HG03103 (cell line): ENCODE data around the gene ERG.

Source experiments
- ATAC-seq: cut with Tn5 transposase; IDR thresholded peaks from one replicate; pipeline ENCODE4 v1.9.1; 2021; ENCODE audit warnings: low read depth; ENCODE audit not compliant: unreplicated experiment

The ERG gene

DNA sequence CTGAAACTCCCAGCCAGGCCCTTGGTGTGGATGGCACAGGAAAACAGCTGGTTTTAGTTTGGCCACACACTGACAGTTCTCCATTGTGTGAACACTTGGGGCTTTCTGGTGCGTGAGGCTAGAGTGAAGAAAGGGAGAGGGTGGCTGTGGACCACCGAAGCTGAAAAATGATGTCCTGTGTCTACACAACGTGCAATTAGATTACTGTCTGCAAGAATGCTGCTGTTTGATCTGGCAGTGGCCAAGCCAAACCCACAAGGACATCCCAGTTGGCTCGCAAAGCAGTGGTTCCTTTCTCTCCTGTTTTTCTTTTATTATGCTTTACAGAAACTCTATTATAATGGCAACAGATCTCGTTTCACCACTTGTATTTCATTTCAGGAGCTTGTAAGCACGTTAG lies 58.9 kb downstream of the ERG start:
- ATAC-seq: no peak

DNA sequence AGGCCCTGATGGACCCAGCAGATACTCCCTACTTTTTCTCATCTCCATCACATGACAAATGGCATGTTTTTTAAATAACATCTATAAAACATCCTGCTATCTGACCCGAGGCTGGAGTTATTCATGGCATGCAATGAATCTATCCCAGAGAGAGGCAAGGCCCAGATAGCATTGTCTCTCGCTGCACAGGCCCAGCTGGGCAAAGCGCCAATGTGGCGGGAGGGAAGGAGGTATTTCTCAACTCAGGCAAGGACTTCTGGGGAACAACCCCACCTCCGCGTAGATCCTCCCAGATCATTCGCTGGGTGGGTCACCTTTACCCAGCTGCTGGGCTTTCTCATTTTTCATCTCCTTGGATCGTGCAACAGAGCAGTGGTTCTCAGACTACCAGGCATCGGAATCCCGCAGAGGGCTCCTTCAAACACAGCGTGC lies 59.8 kb downstream of the ERG start:
- ATAC-seq: no peak

DNA sequence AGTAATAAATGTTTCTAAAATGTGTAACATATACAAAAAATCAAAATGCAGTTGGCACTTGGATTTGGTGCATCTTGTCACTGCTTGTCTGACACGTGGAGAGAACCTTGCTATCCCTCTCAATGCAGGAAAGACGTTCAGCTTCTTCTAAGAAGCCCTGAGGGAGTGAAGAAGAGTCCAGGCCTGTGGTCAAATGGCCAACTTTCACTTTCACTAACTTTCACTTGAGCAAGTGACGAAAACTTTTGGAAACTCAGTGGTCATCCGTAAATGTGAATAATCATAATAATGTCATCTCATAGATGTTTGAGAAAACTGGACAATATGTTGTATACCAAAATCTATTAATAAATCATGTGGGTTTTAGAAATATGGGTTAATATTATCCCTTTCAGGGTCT lies 61.9 kb downstream of the ERG start:
- no peak for ATAC-seq

DNA sequence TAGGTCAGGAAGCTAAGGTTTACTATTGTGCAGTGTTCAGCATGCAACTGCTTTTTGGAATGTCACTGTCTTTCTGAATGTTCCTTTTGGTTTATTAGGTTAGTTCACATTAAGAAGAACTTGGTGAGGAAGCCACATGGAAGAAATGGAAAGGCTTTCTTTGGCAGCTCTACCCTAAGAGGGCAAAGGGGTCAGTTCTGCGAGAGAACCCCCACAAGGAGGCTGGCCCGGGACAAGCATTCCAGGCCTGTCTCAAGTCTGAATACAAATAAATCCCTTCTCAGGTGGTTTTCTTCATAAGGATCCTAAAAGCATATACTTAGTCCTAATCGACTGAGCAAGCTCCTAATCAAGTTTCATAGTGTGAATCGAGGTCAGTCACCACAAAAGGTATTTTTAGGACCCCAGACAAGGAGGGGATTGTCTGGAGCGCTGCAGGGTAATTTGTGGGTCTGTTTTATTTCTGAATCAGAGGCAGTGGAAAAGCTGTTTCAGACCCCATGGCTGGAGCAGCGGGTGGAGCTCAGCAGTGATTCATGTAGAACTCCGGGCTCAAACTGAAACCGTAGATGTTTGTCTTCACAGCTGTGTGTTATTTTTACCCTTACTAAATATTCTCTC lies 63.3 kb downstream of the ERG start:
- no peak for ATAC-seq

DNA sequence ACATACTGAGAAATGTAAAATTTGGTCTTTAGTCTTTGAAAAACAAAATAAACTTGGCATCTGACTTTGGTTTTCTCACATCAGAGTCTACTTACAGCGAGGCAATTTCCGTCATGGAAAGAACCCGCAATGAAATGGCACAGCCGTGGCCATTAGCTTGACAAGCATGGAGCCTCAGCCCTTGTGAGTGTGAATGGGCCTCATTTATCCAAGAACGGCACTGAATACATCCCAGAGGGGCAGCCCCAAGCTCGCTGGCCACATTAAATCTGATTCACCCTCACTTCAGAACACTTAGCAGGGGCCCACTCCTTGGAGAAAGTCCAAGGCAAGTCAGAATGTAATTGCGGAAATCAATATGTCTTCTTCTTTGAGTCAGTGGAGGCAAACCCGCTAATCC lies 64.8 kb downstream of the ERG start:
- ATAC-seq: no peak

DNA sequence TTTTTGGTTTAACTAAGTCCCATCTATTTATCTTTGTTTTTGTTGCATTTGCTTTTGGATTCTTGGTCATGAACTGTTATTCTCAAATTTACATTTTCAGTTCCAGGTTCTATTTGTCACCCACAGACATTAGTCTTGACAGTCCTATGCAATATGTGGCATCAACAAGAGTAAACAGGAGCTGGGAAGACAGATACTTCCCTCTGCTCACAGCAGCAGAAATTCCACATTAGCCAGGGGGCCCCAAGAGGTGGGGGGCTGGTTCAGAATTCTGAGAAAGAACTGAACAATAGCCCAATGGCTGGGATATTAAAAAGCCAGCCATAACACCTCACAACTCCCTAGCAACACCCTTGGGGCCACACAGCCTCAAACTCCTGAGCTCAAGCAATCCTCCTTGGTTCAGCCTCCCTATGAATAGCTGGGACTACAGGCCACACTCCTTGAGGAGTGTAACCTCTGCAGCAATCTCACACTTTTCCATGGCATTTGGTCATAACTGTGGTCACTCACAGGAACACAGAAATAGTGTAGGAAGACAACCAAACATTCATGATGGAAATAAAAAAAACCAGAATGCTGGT lies 67.8 kb downstream of the ERG start:
- ATAC-seq: no peak

DNA sequence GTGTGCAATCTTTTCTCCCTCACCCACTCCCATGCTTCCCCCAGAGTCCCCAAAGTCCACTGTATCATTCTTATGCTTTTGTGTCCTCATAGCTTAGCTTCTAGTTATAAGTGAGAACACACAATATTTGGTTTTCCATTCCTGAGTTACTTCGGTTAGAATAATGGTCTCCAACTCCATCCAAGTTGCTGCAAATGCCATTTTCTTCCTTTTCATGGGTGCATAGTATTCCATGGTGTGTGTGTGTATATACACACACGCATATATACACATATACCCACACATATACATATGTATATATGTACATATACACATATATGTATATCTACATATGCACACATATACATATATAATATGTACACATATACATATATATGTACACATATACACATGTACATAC lies 69.3 kb downstream of the ERG start:
- no peak for ATAC-seq

DNA sequence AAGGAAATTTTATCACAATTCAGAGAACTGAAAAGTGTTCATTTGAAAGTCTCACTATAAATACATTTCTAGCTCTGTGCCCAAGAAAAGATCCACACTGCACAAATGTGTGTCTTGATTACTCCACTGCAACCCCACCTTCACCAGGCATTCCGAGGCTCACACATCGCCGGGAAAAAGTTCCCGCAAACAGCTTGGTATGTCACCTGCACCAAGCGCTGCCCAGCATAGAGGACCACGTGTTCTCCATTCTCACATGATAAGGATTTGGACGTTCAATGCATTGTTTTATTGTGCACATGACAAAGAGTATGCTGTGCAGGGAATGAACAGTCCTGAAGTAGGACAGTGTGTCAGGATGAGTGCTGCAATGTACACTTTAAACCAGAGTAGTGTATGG lies 70.1 kb downstream of the ERG start:
- no peak for ATAC-seq

DNA sequence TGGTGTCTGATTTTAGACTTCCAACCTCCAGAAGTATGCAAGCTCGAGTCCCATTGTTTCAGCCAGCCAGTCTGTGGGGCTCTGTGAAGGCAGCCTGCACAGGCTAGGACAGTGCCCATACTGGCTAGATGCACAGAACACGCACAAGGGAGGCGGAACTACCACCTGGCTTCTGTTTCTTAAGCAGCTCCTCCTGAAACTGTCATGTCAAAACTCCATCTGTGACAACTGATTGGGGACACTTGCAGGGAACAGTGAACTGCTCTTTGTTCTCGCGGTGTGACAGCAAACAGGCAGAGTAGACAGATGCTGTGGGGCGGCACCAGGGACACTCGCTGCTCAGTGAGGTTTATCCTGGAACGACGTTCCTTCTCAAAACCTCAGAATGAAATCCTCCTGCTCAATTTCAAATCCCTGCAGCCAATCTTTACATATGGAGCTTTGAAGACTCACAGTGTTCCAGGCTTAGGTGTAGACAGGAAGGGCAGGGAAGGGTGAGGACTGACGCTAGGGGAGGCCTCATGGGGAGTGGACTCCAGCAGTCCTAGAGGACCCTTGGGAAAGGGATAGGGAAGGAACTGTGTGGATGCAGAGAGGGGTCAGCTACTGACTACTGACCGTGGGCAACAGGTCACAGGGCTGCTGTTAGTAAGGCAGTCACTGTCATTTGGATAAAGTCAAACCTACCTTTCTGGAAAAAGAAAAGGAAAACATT lies 73.8 kb downstream of the ERG start:
- ATAC-seq: no peak

DNA sequence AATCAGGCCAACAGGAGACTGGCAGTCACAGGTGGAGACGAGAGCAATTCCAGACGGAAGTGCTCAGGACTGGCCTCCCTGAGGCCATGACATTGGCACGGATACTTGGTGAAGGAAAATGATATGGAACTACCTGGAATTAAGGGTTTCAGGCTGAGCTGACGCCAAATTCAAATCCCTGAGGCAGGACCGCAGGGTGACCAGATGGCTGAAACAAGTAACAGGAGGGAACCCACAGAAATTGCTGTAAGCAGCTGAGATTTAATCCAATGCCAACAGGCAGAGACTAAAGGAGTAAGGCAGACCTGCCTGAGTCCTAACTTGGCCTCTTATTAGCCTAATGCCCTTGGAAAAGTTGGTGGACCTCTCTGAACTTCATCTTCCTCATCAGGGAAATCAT lies 76.2 kb downstream of the ERG start:
- ATAC-seq: no peak

DNA sequence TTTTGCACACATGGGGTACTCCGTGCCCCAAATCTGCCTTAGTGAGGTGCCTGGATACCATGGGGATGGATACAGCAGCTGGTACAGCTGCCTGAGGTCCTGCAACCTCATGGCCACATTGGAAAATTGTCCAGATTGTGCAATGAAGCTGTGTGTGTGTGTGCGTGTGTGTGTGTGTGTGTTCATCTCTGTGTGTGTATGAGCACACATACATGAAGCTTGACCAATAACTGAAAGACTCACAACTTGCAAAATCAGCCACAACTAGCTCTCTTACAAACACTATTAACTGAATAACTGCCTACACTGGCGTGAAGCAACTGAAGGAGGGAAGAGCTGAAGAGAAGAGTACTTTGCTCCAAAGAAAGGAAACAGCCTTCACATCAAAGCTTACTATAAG lies 78.1 kb downstream of the ERG start:
- ATAC-seq: no peak

DNA sequence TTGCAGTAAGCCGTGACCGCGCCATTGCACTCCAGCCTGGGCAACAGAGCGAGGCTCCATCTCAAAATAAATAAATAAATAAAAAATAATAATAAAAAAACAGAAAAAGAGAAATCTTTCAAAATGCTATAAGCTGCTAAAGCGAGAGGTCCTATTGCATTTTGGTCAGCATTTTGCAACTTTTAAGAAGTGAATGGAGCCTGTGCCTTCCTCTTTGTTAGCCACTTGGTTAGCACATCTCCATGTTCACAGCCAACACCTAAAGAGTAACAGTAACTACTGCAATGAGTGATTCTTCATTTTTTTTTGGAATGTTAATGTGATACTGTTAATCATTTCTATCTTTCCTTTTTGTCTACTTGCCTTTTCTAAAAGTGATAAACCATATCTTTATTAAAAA lies 80.6 kb downstream of the ERG start:
- ATAC-seq: no peak

DNA sequence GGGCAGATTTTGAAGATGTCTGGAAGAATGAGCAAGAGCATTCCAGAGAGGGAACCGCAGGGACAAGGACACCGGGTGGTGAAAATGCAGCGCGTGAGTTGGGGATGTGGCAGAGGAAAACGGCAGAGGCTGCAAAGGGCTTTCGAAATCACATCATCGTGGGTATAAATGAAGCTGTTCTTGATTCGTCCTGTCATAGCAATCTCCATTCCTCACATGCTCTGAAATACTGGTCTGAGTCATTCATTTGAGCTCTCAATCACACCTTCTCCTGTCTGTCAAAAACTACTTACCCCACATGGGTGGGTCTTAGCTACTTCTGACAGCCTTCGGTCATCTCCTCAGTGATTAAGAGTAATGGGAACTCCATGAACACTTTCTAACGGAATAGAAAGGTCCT lies 81.5 kb downstream of the ERG start:
- ATAC-seq: no peak

DNA sequence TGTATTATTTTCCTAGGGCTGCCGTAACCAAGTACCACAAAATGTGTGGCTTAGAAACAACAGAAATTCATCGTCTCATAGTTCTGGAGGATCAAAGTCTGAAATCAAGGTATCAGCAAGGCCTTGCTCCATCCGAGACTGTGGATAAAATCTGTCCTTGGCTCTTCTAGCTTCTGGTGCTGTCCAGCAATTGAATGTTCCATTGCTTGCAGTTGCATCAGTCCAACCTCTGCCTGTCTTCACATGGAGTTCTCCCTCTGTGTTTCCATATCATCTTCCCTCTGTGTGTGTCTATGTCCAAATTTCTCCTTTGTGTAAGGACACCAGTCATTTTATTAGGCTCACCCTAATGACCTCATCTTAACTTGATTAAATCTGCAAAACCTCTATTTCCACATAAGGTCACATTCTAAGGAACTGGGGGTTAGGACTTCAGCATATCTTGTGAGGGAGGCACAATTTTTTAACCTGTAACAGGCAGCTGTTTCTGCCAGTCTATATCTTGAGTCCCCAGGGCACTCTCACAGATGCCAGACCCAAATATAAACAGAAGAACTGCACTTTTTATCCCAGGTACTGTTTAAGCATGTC lies 84.2 kb downstream of the ERG start:
- ATAC-seq: no peak

DNA sequence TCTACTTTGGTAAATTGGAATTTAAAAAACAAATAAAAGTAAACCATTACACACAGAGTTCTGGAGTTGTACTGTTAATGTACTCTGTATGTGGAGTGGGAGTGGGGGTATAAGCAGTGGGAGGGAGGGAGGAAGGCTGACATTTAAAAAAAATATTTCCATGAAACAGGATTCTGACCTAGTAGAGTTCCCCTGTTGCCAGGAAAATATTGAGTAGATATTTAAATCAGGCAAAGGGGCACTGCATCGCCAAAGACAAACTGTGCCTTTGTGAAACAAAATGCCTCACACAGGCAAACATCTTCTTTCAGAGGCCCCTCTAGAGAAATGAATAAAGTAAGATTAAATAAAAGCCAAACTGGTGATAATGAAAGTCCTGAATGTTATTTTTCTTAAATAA lies 87.8 kb downstream of the ERG start:
- no peak for ATAC-seq

DNA sequence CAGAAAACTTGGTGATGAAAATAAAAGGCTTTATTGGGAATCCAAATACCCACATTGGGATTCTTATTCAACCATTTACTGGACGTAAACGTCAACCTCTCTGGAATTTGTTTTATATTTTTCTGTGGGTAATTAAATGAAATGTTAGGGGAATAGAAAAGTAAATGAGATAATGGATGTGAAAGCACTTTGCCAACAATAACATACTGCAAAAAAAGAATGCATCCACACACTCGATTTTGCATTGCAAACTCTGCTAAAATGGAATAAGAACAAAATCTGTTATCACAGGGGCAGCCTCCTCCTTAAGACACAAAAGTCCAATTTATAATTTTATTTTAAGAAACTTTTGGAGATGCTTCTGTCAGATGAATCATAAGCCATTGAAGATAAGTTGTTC lies 88.4 kb downstream of the ERG start:
- ATAC-seq: no peak

DNA sequence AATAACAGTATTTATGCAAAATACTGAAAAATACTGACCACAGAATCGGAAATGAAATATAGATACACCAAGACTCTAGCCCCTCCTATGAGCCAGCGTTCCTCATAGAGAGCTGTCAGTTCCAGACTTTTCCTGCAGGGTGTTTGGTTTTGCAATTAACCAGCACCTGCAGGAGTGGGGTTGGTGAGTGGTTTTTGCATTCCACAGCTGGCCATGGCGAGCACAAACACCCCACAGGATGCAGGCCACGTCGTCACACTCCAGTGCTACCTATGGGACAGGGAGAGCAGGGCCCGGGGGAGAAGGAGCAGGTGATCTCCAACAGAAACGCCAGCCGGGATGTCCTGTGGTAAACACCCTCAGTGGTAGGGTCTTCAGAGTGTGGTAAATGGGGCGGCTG lies 94.1 kb downstream of the ERG start:
- no peak for ATAC-seq

DNA sequence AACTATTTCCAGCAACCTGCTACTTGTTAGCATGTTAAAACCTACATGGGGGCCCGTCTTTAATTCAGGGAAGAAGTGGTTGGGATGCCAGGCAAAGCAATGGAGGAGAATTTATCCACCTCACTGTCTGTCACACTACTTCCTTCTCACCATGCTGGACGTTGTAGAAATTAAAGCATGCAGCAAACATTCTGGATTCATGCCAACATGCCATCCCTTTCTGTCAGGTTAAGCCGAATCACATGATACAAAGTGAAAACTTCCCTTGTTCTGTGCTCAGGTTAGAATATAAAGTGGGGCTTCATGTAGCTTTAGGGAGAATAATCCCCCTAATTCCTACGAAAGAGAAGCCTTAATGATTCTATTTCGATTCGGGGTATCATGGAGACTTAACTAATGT lies 95.5 kb downstream of the ERG start:
- ATAC-seq: no peak

DNA sequence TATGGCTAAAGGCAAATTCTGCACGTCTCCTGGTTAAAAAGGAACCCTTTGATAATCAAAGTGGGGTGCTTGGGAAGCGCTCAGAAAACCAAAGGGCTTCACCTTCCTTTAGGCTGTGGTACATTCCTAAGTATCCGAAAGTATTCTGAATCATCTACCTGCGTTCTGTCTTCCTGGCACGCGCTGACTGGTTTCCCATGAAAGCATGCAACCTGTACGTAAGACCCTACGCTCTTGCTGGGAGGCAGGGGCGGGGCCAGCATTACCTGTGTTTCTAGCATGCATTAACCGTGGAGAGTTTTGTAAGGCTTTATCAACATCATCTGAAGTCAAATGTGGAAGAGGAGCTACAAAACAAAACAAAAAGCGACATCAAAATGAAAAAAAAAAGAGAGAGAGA lies 96.0 kb downstream of the ERG start:
- no peak for ATAC-seq

DNA sequence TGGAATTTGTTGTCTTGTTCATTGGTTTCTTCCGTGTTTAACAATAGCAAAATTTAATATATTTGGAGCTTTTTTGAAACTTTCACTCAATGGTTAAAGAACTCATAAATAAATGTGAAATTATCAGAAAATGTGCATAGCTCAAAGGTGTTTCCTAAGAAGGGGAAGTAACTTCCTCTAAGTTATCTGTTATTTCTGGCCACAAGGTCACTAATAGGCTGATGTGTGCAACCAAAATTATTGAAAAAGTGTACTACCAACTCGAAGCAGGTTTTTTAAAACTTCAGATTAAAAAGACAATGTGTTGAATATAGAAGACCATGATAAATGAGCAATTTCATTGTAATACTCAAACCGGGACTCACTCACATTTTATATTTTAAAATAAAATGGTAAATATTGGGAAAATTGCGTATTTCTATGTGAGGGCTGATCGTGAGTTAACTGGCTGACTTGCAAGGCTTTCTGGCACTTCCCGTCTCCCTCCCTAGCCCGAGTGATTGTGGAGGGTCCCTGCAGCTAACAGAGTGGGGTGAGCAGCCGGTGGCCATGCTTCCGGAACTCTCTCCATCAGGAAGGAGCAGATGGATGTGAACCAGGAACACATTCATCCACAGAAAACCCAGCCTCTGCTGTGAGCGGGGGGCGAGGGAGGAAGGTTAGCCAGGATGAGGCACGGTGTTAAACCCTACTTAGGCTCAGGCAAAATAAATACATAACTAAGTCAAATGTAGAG lies 96.9 kb downstream of the ERG start:
- no peak for ATAC-seq

DNA sequence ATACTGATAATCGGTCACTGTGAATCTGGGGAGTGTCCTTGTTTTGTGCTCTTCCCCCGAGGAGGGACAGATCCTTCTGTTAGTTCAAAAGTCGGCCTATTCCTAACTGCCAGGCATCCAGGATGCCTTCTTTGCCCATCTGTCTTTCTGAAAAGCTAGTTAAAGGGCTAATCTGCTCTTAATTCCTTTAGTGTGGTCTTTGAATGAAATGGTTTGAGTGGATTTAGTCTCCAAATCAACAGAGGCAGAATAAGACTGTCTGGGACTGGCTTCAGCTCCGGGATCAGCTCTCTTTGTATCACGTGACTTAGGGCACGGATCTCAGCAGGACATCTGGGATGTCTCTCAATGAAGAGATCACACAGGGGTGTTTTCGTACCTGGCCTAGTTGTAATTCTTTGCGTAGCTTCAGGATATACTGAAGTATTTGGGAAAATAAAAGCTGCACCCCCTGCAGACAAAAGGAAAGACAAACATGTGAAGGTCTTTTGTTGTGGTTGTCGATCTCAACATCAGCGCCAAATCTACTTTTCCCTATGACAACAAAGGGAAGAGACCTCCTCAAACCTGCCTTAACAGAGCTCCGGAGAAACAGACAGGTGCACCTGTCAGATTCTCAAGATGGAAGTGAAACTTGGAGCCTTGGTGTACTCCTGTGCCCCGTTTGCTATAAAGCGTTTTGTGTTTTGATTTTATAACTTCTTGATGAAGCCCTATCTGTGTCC lies 97.9 kb downstream of the ERG start:
- ATAC-seq: no peak
